ENCODE measurements around the gene MICAL3.
A peak's percentile ranks its signal among the peaks of the same experiment; 100 is the strongest.
"Not testable (repeated sequence)": the region's sequence is repeated elsewhere in the genome, so short reads cannot be mapped to it uniquely, and the experiment has no call there.

The MICAL3 gene

DNA sequence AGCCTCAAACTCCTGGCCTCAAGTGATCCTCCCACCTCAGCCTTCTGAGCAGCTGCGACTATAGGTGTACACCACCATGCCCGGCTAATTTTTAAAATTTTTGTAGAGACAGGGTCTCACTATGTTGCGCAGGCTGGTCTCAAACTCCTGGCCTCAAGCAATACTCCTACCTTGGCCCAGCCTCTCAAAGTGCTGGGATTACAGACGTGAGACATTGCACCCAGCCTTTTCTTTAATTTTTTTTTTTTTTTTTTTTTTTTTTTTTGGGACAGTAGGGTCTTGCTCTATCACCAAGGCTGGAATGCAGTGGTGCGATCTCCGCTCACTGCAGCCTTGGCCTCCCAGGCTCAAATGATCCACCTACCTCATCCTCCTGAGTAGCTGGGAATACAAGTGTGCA lies 29.1 kb downstream of the MICAL3 start:
- not testable (repeated sequence) for DNase-seq

DNA sequence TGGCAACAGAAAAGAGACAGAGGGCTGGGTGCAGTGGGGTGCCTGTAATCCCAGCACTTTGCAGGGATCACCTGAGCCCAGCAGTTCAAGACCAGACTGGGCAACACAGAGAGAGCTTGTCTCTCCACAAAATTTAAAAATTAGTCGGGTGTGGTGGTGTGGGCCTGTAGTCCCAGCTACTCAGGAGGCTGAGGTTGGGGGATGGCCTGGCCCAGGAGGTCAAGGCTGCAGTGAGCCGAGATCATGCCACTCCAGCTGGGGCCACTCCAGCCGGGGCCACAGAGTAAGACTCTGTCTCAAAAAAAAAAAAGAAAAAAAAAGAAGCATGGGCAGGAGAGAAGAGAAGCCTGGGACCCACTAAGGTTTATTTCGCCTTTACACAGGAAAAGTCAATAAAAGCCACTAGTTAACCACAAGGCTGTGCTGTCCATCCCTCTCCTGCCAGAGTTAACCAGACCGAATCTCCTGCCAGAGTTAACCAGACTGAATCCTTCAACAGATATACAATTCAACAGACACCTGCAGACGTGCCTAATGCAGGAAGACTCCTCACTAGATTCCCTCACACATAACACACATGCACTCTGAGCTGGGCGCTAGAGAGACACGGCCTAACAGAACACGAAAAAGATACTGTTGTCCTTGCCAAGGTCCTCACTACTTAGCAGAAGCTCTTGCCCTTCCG lies 29.8 kb downstream of the MICAL3 start:
- no peak for DNase-seq

DNA sequence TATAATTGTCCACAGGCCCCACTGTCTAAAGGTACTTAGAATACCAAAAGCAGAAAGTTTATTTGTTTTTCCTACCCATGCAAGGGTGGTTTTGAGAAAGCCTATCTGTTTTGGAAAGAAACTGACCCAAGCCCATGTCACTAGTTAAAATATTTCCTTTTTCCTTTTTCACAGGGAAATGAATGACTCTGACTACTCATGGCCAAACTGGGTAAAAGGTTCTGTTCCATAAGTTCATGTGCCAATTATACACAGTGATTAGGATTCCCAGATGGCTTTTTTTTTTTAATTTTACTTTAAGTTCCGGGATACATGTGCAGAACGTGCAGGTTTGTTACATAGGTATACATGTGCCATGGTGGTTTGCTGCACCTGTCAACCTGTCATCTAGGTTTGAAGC lies 31.4 kb downstream of the MICAL3 start:
- DNase-seq: not testable (repeated sequence)

DNA sequence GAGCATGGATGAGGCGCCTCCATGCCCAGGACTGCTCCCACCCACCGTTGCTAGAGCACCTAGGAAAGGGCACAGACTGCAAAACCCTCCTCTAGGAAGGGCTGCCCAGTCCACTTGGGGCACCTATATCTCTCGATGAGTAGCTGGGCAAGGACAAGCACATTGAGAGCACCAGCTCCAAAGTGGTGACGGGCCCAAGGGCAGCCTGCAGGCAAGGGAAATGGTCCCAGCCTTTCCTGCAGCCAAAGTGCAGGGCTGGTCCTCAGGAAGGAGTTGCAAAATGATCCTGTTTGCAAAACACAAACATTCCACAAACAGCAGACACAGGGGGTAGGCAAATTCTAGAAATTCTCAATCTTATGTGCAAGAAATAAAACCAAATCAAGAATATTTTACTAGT lies 32.4 kb downstream of the MICAL3 start:
- not testable (repeated sequence) for DNase-seq

DNA sequence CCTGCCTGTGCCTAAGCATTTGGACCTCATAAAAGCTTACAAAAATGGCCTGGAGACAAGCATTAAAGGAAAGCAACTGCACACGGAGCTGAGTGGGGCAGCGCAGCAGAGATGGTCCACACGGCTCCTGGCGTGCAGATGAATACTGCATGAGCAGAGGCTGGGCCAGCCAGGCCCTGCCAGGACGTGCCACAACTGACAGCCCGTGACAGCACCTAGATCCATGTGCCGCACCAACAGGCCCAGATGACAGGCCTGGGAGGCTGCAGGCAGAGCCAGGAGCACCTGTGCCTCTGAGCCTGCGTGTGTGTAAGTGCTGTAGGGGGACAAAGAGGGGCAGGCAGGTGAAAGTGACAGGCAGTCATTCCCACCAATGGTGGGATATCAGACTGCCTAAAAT lies 33.4 kb downstream of the MICAL3 start:
- no peak for DNase-seq

DNA sequence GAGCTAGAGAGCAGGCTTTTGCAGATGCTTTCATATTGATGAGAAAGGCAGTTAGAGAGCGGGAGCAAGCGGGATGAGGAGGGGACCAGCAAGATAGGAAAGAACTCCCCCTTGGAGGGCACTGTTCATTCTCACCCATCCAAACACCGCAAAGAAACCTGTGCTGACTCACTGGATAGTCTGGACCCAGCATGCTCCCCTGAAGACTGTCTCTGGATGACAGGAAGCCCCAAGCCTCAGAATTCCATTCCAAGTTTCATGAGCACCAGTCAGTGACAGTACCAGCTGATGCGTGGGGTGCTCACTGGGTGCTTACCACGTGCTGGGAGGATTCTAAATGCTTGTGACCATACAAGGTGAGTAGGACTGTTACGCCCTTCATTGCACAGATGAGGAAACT lies 34.2 kb downstream of the MICAL3 start:
- DNase-seq: no peak

DNA sequence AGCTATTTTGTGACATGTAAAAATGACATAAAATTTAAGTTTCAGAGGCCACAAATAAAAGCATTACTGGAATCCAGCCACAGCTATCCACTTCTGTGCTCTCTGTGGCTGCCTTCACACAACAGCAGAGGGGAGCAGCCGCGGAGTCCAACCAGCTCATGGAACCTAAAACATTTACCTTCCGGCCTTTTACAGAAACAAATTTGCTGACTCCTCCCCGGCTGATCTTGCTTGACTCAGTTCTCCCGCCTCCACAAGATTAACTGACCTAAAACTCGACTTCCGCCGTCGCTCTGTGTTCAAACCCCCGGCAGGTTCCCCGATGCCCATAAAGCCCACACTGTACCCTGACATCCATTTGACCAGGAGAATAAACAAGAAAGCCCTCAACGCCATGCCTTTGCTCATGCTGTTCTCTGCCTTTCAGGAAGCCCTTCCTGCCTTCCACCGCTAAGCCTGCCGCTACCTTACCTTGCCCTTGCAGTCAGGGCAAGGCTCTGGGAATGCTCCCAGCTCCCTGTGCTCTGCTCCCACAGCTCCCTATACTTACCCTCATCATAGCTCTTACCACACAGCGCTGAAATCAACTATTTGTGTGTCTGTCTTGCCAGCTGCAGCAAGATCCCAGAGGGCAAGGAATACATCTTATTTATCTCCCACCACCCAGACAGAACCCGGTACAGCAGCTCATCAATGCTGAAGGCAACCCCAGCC lies 35.4 kb downstream of the MICAL3 start:
- DNase-seq: no peak

DNA sequence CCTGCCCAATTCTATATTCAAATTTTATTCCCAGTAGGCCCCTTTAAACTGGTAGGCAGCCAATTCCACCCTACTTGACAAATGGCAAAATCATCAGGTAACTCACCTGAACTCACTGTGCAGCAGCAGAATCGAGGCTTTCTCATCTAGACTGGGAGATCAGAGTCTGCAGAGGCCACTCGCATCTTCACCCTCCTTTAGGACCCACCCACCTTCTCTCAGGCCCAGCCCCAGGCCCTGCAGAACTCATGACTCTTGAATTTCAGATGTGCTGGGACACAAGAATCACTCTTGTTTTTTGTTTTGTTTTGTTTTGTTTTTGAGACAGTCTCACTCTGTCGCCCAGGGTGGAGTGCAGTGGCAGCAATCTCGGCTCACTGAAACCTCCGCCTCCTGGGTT lies 38.8 kb downstream of the MICAL3 start:
- no peak for DNase-seq

DNA sequence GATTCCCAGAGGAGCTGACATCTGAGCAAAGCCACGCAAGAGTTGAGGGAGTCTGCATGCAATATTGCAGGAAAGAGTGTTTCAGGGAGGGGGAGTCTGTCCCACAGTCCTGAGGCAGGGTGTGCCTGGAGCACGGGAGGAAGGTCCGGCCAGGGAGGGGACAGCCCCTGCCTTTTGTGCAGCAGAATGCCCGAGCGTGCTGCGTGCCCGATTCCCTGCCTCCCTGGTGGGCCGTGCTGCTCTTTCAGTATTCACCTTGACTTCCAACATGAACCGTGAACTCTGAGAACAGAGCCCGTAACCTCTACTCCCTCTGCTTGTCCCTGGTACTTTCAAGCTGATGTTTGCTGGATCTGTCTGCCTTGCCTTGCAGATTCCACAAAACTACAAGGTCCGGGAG lies 39.3 kb downstream of the MICAL3 start:
- not testable (repeated sequence) for DNase-seq

DNA sequence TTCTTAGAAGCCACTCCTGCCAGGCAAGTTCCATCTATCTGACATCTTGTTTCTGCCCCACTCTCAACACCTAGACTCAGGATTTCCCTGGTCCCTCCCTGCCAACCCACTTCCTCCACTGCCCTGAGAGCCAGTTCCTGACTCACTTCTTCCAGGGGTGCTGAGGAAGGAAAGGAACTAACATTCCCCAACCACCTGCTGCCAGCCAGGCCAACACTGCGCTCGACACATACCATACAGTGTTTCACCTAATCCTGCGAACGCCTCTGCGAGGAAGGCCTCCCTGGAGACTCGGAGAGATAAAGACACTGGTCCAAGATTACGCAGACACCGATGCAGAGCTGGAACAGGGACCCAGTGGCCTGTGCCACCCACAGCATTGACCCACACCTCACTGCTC lies 40.2 kb downstream of the MICAL3 start:
- DNase-seq: no peak

DNA sequence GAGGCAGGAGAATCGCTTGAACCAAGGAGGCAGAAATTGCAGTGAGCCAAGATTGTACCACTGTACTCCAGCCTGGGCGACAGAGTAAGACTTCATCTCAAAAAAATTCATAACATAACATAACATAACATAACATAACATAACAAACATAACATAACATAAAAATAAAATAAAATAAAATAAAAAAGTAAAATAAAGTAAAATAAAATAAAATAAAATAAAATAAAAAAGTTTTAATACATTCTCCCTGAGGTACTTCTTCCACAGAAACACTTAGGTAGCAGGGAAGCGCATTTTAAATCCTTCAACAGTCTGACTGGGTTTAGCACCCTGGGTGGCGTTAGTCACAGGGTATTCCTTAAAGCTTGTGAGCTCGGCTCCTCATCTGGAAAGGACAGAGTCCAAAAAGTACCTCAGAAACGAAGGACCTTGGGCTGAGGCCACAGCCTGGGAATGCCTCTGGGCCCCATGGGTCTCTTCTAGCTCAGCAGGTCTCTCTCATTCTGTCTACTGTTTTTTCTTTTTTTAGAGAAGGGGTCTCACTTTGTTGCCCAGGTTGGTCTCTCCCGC lies 41.7 kb downstream of the MICAL3 start:
- no peak for DNase-seq

DNA sequence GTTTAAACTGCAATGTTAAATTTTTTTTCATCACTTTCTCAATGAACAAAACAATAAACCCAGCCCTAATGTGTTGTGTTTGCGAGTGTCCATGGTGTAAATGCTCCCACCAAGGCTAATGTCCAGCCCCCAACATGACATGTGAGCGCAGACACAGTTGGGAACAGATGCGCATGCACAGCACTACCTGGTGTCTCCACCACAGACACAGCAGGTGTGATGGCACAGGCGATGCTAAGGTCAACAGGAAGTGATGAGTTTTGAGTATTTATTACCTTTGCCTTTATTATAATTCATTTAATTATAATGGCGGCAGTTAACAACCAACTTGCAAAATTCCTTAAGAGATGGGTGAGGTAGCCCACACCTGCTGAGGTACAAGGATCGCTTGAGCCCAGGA lies 42.9 kb downstream of the MICAL3 start:
- DNase-seq: no peak

DNA sequence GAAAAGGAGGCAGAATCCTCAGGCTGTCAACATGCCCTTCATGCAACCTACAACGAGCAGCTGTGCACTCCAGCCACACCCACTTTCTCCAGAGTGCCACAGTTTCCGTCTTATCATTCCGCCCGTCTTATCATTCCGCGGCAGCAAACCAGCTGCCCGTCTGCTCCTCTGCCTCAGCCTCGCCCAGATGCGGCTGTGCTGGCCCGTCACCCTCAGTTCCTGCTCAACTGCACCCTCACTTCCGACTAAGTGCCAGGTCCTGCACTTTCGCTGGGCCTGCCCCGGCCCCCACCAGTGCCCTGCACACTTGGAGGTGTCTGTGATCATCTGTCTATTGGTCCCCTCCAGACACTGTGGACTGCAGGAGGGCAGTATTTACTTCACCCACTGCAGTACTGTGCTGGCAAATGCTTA lies 43.7 kb downstream of the MICAL3 start:
- DNase-seq: no peak

DNA sequence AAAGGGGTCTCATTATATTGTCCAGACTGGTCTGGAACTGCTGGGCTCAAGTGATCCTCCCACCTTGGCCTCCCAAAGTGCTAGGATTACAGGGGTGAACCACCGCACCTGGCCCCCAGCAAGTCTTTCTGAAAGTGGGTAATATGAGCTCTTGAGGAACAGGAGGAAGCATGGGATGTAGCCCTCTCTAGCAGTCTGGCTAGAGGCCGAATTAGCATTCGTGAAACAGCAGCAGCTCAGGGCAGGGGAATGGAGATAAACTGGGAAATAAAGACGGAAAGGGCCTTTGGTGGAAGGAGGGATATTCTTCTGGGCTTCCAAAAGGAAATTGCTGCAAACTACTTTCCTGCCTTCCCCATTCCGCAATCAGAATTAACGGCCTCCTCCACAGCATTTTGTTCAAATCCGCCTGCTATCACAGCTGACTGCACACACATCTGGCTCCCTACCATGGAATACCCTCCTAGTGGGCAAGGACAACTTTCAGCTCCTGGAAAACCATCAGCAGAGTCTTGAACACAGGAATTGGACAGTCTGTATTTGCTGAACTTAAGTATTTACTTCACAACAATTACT lies 44.3 kb downstream of the MICAL3 start:
- DNase-seq: no peak

DNA sequence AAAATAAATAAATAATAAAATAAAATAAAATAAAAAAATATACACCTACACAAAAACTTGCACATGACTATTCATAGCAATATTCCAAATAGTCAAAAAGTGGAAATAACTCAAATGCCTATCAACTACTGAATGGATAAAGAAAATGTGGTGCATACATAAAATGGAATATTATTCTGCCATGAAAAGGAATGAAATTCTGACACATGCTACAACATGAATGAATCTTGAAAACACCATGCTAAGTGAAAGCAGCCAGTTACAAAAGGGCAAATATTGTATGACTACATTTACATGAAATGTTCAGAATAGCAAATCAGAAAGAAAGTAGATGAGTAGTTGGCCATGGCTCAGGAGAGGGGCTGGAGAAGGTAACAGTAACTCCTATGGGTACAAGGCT lies 46.3 kb downstream of the MICAL3 start:
- DNase-seq: no peak

DNA sequence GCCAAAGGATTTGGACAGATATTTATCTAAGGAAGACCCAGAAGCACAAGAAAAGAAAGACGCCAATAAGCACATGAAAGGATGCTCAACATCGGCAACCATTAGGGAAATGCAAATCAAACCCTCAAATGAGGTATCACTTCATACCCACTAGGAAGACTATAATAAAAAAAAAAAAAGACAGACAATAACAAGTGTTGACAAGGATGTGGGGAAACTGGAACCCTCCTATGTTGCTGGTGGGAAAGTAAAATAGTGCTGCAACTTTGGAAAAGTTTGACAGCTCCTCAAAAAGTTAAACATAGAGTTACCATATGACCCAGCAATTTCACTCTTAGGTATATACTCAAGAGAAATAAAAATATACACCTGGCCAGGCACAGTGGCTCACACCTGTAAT lies 47.0 kb downstream of the MICAL3 start:
- no peak for DNase-seq

DNA sequence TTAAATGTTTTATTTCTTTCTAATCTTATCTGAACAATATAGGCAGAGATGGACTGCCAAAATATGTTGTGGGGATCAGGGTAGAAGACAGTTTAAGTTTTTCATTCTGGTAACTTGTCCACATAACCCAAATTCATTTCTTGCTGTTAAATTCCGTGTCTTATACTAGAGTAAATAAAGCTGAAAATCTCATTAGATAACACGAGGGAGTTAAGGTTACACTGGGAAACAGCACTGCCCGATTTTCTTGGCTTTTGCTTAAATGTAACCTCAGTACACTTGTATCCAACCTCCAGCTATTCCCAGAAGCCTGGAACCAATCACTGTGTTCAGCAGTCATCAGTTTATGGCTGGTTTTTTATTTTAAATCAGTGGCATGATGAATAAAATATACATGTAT lies 48.2 kb downstream of the MICAL3 start:
- DNase-seq: no peak

DNA sequence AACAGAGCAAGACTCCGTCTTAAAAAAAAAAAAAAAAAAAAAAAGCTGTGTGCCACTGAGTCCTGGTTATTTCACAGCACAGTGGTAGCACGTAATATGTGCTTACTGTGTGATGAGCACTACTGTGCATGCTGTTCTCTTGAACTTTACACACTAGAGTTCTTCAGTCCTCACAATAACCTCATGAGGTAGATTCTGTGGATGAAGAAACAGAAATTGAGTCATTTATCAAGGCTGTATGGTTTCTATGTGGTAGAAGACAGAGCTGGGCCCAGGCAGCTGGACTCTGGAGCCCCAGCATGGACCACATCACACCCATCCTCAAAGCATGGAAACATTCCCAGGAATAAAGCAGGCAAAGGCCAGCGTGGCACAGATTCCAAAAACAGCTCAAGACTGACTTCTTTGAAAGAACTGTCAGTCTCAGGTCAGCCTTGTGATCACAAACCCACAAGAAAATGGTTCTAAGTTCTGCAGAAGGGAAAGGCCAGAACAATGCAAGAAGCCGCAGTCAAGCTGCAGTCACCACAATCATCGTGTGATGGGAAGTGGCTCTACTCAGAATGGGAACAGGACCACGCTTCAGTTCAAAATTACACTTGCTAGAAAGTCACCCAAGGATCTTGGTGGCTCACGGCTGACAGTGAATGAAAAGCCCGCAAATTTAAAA lies 49.5 kb downstream of the MICAL3 start:
- peak; percentile 25 for DNase-seq

DNA sequence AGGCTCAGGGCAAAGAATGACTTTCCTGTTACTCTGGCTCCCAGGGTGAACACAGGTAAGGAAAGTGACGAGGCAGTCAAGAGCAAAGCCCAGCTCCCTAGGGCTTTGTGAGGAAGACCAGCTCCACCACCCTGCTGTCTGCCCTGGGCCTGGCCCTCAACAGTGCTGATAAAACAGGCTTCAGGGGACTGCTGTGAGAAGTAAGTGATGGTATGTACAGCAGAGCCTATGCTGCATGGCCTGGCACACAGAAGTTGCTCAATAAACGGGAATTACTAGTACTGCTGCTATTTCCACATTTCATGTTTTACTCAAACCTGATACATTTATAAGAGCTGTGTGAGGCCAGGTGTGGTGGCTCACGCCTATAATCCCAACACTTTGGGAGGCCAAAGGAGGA lies 50.3 kb downstream of the MICAL3 start:
- DNase-seq: no peak

DNA sequence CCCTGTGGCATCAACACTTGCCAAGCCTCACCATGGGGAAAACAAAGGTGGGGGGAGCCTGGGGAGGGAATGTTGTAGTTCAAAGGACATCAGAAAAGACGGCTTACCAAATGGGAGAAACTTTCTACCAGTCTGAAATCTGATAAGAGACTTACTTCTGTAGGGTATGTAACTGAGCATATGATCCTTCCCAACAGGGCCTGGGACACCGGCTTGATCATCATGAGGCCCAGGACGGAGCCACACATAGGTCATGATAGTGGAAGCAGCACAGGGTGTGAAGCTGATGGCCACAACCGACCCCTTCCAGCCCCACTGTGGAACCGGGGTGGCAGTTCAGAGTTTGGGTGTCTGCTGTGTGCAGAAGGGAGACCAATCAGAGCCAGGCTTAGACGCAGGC lies 51.1 kb downstream of the MICAL3 start:
- DNase-seq: no peak

DNA sequence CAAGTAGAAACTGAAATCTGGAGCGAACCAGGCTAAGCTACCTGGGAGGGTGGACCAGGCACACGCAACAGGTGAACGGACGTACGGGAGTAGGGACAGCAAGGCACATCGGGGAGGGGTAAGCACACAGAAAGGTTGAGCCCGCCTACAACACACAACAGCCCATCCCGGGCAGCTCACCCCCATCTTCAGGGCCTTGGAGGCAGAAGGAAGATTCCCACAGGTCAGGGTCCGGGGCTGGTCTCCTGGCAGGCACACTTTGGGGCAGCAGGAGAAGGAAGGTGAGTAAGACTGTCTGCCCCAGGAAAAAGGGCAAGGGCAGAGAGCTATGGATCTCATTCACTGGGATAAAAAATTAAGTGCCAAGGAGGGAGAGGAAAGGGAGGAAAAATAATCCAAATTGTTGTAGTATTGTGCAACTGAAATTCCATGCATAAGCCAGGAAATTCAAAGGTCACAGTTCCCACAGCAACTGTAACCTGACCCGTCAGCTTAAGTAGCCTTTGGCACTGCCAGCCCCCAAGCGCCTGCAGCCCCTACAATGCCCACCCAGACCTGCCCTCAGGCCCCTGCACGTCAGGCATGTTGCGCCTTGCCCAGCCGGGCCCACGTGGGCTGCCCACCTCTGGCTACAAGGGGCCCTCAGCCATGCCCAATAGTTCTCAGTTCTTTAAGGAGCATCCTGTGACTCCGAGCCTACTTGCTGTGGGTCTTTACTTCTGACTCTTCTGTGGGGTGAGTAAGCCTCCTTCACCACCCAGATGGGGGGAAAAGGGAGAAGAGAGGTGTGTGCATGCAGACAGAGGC lies 51.8 kb downstream of the MICAL3 start:
- no peak for DNase-seq

DNA sequence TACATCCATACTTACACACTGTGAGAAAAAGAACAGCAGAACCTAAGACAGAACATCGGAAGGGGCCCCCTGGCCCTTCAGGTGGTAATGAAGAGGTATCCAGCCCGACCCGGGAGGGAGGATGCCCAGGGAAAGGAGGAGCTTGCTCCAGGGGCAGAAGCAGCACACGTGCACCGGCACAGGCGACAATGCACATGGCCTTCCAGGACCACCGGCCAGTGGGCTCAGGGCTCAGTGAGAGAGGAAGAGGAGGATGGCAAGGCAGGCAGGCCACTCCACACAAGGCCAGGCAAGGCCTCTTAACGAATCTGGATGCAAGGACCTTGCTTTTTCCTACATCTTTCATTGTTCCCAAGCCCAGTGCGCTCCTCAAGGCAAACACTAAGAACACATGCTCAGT lies 52.6 kb downstream of the MICAL3 start:
- DNase-seq: no peak

Data from NK-92 treated with Interleukin-12 subunit alpha and Interleukin-12 subunit beta, amount 100 ng/mL, for 24 hours (cell line).